GM18858 (cell line): Measurements from ENCODE around the gene PDE4DIP.
"Not testable (repeated sequence)": the region's sequence is repeated elsewhere in the genome, so short reads cannot be mapped to it uniquely, and the experiment has no call there.

ENCODE experiments used
- ATAC-seq: cut with Tn5 transposase; IDR thresholded peaks from one replicate; pipeline ENCODE4 v1.9.1; 2021; ENCODE audit not compliant: unreplicated experiment

The PDE4DIP gene

DNA sequence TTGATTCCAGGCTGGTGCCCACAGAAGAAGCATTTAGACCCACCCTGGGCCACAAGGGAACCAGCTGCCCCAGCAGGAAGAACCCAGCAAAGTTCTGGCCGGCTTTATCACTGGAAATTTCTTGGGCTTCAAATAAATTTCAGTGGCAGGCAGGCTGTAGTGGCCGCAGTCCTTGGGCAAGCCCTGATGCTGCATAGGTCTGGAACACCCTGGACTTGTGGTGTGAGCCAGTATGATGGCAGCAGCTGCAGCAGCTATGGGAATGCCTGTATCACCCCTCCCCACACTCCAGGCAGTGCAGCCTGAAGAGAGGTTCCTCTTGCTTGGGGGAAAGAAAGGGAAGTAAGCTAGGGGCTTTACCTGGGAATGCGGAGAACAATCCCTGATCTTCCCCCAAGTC lies 189.7 kb downstream of the PDE4DIP start:
- ATAC-seq: not testable (repeated sequence)

DNA sequence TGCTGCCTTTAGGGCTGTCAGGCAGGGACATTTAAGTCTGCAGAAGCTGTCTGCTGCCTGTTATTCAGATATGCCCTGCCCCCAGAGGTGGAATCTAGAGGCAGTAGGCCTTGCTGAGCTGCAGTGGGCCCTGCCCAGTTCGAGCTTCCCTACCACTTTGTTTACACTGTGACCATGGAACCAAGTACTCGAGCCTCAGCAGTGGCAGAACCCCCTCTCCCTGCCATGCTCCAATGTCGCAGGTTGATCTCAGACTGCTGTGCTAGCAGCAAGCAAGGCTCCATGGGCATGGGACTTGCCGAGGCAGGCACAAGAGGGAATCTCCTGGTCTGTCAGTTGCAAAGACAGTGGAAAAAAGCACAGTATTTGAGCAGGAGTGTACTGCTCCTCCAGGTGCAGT lies 198.8 kb downstream of the PDE4DIP start:
- not testable (repeated sequence) for ATAC-seq

DNA sequence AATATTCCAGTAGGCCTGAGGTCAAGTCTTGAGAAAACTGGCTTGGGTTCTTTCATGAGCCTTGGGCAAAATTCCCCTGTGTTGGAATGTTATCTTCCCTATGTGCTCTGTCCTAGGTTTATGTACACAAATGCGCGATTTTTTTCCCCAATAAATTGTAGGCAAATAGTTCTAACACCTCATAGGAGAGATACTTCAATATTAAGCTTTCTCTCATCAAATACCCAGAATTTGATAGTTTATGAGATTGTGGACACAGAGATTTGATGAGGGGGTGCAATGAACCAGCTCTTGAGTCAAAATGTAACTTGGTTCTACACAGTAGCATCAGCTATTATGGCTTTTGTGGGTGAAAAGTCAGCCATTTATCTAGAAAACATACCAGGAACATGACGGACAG lies 220.4 kb downstream of the PDE4DIP start:
- not testable (repeated sequence) for ATAC-seq

DNA sequence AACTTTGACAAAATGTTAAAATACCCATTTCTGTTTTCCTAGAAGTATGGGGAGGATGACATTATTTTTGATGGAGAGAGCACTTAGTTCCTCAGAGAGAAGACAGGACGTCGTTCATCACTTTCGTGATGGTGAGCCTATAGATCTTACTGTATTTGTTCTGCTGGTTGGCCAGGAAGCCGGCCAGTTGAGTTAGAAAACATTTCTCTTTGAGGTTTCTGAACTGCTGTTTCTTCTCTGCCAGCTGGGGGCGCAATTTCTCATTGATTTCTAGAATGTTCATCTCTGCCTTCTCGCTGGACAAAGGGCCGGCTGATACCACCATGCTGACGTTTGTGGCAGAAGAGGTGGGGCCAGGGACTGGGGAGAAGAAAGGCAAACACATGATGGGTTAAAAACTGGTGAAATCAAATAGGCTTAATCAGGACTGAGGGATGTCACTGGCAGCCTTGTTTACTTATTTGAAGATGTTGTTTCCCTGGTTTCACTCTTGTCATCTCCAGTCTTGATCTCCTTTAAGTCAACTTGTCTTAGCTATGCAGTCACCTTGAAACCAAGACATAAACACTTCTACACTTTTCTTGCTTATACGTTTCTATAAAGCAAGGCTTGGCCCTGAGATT lies 231.4 kb downstream of the PDE4DIP start:
- ATAC-seq: not testable (repeated sequence)
